ENCODE data around the gene TPRN.
A peak's percentile ranks its signal among the peaks of the same experiment; 100 is the strongest.

The TPRN gene

DNA sequence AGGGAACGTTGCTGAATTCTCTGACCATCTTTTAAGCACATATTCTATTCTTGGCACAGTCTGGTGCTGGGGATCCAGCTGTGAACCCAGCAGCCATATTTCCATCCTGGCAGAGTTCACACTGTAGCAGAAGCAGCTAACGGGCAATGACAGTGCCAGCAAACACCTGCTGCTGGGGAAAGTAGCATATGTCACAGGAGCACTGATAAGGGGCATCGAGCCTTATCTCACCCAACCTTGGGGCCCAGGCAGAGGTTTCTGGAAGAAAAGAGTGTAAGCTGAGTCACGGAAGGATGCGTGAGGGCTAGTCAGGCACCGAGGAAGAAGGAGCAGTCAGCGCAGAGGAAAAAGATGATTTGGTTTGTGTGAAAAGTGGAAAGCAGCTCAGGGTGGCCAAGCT is 6.1 kb upstream of the TPRN start:
- DNase-seq (ENCODE audit: low read depth): no peak

DNA sequence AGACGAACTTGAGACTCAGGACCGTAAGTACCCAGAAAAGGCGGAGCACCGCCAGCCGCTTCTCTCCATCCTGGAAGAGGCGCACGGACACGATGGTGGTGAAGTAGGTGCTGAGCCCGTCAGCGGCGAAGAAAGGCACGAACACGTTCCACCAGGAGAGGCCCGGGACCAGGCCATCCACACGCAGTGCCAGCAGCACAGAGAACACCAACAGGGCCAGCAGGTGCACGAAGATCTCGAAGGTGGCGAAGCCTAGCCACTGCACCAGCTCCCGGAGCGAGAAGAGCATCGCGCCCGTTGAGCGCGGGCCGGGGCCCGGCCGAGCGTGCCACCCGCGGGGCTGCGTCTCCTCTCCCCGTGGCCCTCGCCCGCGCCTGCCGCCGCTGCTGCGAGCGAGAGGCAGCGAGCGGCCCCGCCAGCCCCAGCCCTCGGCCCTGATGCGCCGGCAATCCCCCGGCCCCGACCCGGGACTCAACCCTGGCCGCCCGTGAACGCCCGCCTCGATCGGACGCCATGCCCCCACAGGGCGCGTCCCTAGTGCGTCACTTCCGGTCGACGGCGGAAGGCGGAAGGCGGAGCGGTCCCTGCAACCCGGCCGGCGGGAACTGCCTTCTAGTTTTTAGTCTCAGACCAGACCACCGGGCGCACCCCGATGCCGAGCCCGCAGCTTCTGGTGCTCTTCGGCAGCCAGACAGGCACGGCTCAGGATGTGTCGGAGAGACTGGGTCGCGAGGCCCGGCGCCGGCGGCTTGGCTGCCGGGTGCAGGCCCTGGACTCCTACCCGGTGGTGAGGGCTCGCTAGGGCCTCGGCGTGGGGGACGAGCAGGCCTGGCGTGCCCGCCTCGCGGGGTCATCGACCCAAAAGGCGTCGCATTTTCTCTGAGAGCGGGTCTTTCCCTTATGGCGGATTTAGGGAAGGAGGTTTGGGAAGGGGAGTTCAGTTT is 4.9 kb upstream of the TPRN start, which contains the start of the genes NDOR1 and TMEM203:
Gene NDOR1 (plus strand): TSS at position 575 of the 944 bp plus-strand sequence. CDS start 78 bp downstream, at position 653.
Gene TMEM203 (minus strand): TSS at position 523 of the 944 bp plus-strand sequence. CDS start 234 bp downstream, at position 289.
- DNase-seq (ENCODE audit: low read depth): peak; percentile 93

DNA sequence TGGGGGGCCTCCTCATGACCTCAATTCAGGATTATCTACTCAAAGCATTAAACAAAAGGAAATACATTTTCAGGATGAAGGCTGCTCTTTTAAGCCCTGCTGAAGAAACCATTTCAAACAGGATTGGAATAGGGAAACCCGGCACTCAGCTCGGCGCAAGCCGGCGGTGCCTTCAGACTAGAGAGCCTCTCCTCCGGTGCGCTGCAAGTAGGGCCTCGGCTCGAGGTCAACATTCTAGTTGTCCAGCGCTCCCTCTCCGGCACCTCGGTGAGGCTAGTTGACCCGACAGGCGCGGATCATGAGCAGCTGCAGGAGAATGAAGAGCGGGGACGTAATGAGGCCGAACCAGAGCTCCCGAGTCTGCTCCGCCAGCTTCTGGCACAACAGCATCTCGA is 4.2 kb upstream of the TPRN start:
- DNase-seq (ENCODE audit: low read depth): no peak

DNA sequence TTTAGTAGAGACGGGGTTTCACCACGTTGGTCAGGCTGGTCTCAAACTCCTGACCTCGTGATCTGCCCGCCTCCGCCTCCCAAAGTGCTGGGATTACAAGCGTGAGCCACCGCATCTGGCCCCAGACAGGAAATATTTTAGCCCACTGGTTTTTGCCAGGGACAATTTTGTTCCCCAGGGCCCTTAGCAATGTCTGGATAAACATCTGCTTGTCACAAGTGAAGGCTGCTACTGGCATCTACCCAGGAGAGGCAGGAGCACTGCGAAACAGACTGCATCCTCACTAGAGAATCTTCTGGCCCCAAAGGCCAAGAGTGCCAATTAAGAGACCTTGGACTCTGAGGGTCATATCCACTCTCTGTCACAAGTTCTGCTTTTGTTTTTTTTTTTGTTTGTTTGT is 2.4 kb upstream of the TPRN start:
- no peak for DNase-seq (ENCODE audit: low read depth)

DNA sequence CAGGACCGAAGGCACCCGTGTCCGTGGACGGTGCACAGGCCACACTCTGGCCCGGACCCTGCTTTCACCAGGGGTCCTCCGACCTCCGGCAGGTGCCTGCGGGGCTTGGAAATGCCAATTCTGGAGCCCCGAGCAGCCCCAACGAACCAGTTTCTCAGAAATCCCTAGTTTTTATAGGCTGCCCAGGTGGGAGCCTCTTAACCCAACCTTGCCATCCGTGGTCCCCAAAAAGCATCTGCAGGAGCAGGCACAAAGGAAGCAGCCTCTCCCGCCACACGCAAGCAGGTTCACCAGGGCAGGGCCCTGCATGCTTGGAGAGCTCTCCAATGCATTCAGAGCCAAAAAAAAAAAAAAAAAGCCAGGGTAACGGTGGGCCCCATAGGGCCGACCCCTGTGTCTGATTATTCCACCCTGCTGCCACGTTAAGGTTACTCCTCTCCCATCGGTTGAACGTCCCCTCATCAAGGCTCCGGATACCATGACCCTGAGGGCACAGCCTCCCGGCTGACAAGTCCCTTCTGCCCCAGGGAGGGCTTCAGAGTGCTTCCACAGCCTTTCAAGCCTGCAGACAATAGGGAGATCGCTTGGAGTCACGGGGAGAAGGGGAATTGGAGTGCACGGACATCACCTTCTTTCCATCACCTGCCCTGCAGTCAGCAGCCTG is 796 bp upstream of the TPRN start:
- DNase-seq (ENCODE audit: low read depth): no peak

DNA sequence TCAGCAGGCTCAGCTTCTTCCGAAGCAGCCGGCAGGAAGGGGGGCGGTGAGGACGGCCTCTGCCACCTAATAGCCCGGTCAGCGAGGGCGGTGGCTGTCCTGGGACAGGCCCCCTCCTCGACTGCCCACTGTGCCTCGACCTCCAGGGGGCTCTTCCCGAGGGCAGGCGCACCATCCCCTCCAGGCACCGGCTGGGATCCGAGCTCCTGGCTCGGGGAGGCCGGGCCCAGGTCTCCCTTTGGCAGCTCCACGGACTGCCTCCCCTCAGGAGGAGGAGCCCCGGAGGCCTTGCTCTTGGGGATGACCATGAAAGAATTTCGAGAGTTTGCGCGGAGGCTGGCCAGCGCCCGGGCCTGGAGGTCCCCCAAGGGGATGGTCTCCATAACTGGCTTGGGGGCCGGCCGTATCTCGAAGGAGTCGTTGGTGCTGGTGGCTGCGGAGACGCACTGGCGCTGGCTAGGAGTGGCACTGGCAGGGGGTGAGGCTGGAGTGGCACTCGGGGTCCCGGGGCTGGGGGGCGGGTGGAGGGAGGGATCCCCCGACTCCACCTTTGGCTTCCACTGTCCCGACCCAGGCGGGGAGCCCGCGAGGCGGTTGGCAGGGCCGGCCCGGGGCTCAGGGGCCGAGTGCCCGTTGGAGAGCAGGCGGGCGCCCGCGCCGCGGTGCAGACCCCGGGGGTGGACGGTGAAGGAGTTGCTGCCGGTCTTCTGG is 975 bp downstream of the TPRN start:
- no peak for DNase-seq (ENCODE audit: low read depth)

DNA sequence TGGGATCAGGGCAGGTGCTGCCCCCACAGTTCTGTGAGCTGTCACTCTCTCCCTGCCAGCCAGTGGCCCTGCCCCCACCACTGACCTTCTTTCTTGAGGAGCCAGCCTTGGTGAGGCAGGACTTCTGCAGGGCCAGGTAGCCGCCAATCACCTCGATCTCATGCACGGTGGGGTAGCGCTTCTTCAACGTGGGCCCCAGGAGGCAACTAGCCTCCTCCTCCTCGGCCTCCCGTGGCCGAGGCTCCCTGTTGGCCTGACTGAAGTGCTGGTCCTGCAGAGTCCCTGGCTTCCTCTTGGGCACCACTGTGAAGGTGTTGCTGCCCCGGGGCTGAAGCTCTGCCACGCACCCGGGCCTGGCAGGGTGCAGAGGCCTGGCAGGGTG is 1.6 kb downstream of the TPRN start:
- no peak for DNase-seq (ENCODE audit: low read depth)

DNA sequence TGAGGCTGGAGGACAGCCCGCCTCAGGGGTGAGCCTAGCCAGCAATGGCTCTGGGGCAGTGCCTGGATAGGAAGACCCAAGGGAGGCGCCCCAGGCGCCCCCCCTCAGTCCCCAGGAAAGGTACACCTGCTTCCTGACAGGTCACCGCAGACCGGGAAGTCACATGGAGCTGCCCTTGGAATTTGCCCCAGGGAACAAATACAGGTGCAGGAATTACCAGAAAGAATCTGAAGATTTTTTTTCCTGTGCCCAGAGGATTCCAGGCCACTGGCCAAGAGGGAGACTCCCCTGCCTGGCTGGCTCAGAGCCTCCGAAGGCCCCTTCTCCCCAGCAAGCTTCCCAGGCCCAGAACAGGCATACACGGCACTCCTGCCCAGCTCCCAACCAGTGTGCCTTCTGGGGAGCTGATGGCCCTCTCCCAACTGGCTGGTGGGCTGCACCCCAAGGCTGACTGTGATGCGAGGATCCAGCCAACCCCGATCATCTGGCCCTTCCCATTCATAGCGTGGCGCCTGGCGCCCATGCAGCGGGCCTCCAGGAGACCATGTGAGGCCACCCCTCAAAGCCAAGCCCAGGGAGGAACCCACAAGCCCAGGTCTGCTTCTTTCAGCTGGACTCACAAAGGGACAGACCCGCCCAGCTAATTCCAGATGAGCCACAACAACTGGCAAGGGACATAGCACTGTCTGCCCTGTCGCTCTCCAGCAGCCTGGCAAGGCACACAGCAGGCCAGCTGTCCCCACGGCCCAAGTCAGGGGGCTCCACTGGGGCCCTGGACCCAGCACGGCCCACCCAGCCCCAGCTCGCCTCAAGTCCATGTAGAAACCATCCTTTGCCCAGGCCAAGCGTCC is 2.3 kb downstream of the TPRN start:
- DNase-seq (ENCODE audit: low read depth): no peak

DNA sequence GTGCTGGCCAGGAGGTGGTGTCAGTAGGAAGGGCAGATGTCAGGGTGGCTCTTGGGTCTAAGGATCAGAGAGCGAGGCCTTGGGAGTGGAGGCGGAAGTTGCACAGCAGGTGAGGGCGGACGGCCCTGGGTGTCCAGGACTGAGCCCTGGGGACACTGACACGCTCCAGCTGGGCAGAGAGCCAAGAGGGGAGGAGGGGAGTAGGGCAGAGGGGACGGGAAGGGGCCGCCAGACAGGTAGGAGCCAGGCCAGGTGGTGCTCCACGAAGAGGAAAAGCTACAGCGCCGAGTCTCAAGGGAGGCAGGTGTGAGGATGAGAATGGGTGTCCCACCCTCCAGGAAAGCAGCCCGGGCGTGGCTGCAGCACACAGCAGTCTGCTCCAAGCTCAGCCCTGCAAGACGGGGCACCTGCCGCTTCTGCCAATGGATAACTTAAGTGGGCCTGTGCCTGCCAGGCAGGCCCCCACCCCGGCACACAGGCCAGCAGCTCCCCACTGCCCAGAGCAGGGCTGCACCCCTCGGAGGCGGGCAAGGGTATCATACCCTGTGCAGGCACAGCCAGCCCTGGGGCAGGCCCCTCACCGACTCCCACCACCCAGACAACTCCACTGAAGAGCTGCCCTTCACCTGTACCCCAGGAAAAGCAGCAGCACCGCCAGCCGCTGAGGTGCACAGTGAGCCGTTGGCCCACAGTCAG is 4.9 kb downstream of the TPRN start:
- DNase-seq (ENCODE audit: low read depth): no peak

DNA sequence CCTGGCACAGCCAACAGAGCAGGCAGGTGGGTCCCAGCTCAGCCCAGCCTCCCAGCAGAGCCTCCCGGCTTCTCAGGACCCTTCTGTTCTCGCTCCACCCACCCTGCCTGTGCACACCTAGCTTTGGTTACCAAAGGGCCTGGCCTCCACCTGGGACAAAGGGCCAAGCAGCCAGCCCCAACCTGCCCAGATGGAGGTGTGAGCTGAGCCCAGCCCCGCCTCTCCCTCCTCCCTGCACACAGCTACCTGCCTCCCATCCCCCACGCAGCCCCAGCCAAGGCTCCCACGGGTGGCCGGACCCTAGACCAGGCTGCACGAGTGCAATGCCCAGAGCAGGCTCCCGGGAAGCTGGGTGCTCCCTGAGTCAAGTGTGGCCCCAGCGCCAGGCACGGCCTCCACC is 5.6 kb downstream of the TPRN start:
- DNase-seq (ENCODE audit: low read depth): no peak

DNA sequence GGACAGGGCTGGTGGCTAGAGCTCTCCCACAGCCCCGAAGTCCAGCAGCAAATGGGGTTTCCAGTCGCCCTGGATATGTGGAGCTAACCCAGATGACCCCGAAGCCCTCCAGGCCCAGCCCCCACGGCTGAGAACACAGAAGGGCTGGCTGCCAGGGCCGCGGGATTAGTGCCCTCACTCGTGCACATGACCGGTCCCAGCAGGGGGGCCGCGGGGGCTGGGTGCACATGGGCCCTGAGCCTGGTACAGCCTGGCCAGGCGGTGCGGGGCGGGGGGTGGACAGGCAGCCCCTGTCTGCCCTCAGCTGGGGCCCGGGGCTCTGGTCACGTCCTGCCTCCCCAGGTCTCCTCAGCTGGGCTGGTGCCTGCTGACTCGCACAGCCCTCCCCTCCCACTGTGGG is 6.2 kb downstream of the TPRN start:
- DNase-seq (ENCODE audit: low read depth): no peak

DNA sequence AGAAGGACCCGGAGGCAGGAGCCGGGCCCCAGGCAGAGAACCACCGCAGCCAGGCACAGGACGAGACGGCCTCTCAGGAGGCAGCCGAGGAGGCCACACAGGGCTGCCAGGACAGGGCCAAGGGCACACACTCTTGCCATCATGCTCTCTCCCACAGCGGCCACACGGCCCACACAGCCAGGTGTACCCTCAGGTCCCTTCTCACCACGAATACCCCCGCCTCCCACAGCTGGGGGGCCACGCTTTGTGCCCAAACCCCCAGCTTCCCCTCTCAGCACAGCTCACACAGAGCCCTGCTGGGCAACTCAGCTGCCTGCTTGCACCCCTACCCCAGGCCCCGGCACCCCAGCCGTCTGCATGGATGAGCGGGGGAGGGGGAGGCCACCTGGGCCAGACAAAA is 6.8 kb downstream of the TPRN start:
- DNase-seq (ENCODE audit: low read depth): no peak

DNA sequence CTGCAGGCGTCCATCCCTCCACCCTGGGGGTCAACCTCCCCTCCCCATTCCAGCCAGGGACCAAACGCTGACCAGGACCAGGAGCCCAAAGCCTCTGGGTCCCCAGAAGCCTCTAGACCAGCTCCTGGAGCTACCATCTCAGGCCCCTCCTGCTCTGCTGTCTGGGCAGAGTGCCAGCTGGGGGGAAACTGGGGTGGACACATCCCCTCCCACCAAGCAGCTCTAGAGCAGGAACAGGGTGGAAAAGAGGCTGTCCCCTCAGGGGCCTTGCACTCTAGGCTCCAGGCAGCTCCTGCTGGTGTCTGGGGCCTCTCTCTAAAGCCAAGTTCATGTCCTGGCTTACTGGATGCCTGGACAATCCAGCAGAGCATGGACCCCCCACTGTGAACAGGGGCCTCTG is 7.7 kb downstream of the TPRN start:
- DNase-seq (ENCODE audit: low read depth): no peak

DNA sequence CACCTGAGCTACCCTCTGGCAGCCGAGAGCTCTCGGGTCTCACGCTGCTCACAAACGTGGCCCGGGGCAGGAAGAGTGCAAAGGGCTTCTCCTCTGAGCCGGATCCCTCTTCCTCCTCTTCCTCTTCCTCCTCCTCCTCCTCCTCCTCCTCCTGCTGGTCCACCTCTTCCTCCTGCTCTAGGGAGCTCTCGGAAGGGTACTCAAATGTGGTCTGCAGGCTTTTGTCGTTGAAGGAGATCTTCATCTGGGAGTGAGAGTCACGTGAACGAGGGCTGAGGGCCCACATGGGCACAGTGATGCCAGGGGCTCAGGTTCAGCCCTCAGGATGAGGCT is 8.1 kb downstream of the TPRN start:
- no peak for DNase-seq (ENCODE audit: low read depth)

DNA sequence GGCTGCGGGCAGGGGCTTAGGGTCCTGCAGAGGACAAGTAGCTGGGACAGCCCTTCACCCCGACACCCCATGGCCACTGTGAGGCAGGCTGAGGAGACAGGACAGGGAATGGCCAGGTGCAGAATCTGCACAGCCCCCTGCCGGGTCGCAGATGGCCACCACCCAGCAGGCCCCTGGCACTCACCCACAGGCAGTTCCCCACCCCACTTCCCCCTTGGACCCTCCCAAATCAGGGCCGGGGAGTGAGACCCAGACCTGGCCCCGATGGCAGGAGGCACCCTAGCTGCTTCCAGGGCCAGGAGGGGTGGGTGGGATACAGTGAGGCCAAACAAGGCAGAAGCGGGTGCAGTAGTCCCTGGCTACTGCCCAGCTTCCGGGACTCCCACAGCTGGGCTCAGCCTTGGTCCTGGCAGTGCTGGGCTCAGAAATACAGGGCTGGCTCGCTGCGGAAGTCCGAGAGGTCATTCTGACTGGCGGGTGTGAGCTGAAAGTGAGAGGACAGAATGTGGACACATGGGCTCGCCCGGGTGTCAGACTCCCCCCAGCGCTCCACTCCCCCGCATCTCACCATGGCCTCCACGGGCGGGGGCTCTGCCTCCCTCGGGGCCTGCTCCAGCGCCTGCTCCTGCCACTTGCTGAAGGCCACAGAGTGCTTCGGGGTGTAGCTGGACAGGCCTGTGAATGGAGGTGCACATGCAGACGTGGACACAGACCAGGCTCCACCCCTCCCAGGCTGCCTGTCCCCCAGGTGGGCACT is 8.7 kb downstream of the TPRN start:
- DNase-seq (ENCODE audit: low read depth): no peak

DNA sequence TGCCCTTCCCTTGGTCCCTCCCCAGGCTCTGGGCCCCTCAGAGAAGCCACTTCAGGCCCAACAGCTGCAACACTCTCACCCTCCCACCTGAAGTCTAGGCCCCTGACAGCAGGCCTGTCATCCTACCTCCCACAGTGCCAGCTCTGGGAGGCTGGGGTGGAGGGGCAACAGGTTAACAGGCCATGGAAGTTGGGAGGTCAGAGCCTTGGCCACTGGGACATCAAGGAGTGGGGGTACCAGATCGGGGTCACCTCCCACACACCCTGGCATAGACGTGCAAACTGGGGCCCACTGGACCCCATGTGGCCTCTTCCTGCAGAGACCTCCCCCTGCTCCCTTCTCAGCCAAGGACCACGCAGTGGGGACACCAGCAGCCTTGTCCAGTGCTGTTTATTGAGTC is 9.3 kb downstream of the TPRN start:
- DNase-seq (ENCODE audit: low read depth): no peak

DNA sequence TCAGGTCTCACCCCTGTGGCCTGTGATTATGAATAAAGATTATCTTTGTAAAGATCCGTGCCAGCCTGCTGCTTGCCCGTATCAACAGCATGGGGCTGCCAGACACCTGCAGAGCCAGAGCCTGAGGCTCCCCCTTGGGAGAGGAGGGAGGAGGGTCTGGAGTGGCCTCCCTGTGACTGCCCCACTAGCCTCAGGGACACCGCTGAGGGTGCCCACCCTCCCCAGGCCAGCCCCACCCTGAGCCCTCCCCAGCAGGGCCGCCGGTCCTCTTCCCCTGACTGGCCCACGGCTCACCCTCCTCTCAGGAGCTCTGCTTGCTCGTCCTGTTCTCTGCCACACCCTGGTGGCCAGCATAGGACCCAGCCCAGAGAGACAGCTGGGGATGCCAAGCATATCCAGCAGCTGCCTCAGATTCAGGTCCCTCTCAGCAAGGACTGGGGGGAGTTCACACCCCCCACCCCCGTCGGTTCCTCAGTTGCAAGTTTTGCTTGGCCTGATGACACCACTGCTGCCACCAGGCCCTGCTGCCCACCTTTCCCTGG is 10.2 kb downstream of the TPRN start:
- DNase-seq (ENCODE audit: low read depth): no peak

DNA sequence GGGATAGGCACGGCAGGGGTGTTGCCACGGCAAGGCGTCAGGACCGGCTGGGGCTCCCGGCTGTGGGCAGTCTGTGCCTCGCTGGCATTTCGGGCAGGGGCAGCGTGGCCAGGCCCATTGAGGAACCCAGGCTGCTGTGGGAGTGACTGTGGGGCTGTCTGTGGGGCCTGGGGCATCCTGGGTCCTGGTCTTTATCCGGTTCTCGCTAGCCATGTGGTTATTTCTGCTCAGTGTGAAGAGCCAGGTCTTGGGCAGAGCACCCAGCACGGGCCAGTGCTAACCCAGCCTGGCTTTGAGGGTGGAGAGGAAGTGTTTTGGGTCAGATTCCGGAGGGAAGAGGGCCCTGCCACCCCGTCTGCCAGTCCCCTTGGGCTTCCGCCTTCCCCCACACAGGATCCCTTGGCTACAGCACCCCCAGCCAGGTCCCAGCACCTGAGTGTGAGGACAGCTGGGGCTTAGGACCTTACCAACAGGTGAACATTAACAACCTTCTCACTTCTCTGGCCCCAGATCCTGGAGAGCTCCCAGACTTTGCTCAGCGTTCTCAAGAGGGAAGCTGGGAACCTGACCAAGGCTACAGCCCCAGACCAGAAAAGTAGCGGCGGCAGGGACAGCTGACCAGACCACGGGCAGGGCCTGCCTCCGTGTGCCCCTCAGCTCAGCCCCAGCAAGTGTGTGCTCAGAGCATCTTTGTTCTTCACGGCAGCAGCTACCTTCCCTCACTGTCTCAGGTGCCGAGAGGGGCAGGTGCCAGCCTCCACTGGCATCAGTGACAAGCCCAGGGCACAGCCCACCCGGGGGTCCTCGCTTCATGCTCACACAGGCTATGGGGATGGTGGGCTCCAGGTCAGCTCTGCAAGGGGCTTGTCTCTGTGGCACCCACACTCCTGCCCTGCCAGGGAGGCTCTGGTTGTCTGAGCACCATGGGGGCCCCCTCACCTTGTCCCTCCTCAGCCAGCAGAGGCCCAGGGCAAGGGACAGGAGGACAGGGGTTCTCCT is 10.9 kb downstream of the TPRN start:
- DNase-seq (ENCODE audit: low read depth): no peak
